Tibial nerve (tissue), 4 donors: ENCODE measurements around the gene CSNK2A2. TPM values are rescaled to one million over a fixed set of nuclear protein-coding genes. Genes with fewer than 3 reads are reported as not detected.

Experiments
- DNase-seq, 2 donors: peaks; one replicate each; pipeline ENCODE4 v3.0.0-alpha.2; 2019; ENCODE audit warnings: low spot score in 2 of 2
- H3K27ac ChIP-seq, 4 donors: fragments of 200-600 bp; sonication (generic) in 3 of 4; one replicate each; pipeline ENCODE4 v1.5.1; 2017 to 2019; ENCODE audit warnings: mild to moderate bottlenecking in 1 of 4
- H3K27me3 ChIP-seq, 2 donors: fragments of 200-600 bp; sonication (generic) in 1 of 2; one replicate each; pipeline versions ENCODE4 v1.5.1 to v1.6.0; 2017 to 2019
- H3K36me3 ChIP-seq, 3 donors: fragments of 200-600 bp; sonication (generic); one replicate each; pipeline ENCODE4 v1.5.1; 2018 to 2019
- H3K4me1 ChIP-seq, 4 donors: fragments of 200-600 bp; sonication (generic) in 3 of 4; one replicate each; pipeline ENCODE4 v1.5.1; 2017 to 2019
- H3K4me3 ChIP-seq, 4 donors: fragments of 200-600 bp; sonication (generic) in 3 of 4; one replicate each; pipeline ENCODE4 v1.5.1; 2017 to 2019; ENCODE audit warnings: mild to moderate bottlenecking in 1 of 4, moderate library complexity in 1 of 4
- H3K9me3 ChIP-seq, 4 donors: fragments of 200-600 bp; sonication (generic) in 3 of 4; one replicate each; pipeline ENCODE4 v1.5.1; 2017 to 2019
- CTCF ChIP-seq, 5 experiments: fragments of 200-600 bp in 3 of 5; fragments of 450-650 bp in 2 of 5; sonication (generic) in 3 of 5; IDR thresholded peaks; one replicate each; pipeline ENCODE4 v1.5.1; 2016 to 2019; ENCODE audit warnings: antibody characterized with exemption in 5 of 5, mild to moderate bottlenecking in 3 of 5, moderate library complexity in 2 of 5
- EP300 ChIP-seq, 2 donors: sonication (generic); formaldehyde crosslinking; IDR thresholded peaks; one replicate each; pipeline ENCODE4 v1.6.1; 2017; ENCODE audit warnings: antibody characterized with exemption in 2 of 2, mild to moderate bottlenecking in 1 of 2
- POLR2A ChIP-seq, 2 donors: fragments of 450-650 bp; IDR thresholded peaks; one replicate each; pipeline ENCODE4 v1.6.1; 2017; ENCODE audit warnings: antibody characterized with exemption in 2 of 2, mild to moderate bottlenecking in 2 of 2, moderate library complexity in 2 of 2
- WGBS, 2 donors: methylation state at CpG; one replicate each; pipeline ENCODE4 v1.1.5; 2018; 5-methylcytosine and 5-hydroxymethylcytosine counted together
- total RNA-seq, 4 donors: library from RNA; depleted of rRNA; stranded (reverse); fragments of >200 nt; gene quantifications; one replicate each; pipeline ENCODE4 v1.1.0, GENCODE V29; 2016

Gene CSNK2A2
- total RNA-seq, 4 donors from 2014 or later: 25.8 to 74.7 (median 34.1) TPM

- Histone ChIP-seq H3K4me3 (no peak overlapping the region), H3K4me1 (peaks cover 0 to 90% (median 49%) of the 10 kb centered on the region in 4 donors), H3K27ac (peak overlapping the region in 3 of 4 donors; percentile 6 to 94 (median 86)), H3K27me3 (no peaks in the 10 kb centered on the region), H3K36me3 (peaks cover 4 to 28% (median 16%) of the 10 kb centered on the region in 3 donors), H3K9me3 (no peaks in the 10 kb centered on the region)
- WGBS, 2 donors: 39 to 41% methylated on average over 5 of the region's 5 CpGs
- no peak for DNase-seq
- TF ChIP-seq EP300 (IDR thresholded peaks at IDR 0.05) (peak in 1 of 2 donors; percentile 20), POLR2A (IDR thresholded peaks at IDR 0.05) (no peak), CTCF (IDR thresholded peaks at IDR 0.05) (no peak)
Observed at GRCh38 chr16:58118801-58119508, 79.0 kb downstream of the CSNK2A2 start.

GRCh38 chr16:58116529-58116928, 81.4 kb downstream of the CSNK2A2 start:
- Histone ChIP-seq H3K27me3 (no peaks in the 10 kb centered on the region), H3K4me1 (peaks cover 0 to 67% (median 39%) of the 10 kb centered on the region in 4 donors), H3K4me3 (no peak overlapping the region), H3K36me3 (peaks cover 4 to 51% (median 19%) of the 10 kb centered on the region in 3 donors), H3K9me3 (no peaks in the 10 kb centered on the region), H3K27ac (peak overlapping the region in 3 of 4 donors; percentile 8 to 94 (median 86))
- WGBS, 2 donors: 81 to 88% methylated on average over 6 of the region's 6 CpGs
- TF ChIP-seq POLR2A (IDR thresholded peaks at IDR 0.05) (no peak), CTCF (IDR thresholded peaks at IDR 0.05) (no peak), EP300 (IDR thresholded peaks at IDR 0.05) (no peak)
- no peak for DNase-seq

GRCh38 chr16:58116081-58116480, 81.8 kb downstream of the CSNK2A2 start:
- peaks cover 0 to 65% (median 35%) of the 10 kb centered on the region in 4 donors for H3K4me1 ChIP-seq
- H3K36me3 ChIP-seq: peaks cover 4 to 55% (median 19%) of the 10 kb centered on the region in 3 donors
- H3K9me3 ChIP-seq: no peaks in the 10 kb centered on the region
- peak overlapping the region in 3 of 4 donors; percentile 8 to 94 (median 86) for H3K27ac ChIP-seq
- no peak overlapping the region for H3K4me3 ChIP-seq
- no peaks in the 10 kb centered on the region for H3K27me3 ChIP-seq
- TF ChIP-seq POLR2A (IDR thresholded peaks at IDR 0.05) (no peak), CTCF (IDR thresholded peaks at IDR 0.05) (no peak)
- no peak for DNase-seq
- WGBS, 2 donors: 34 to 45% methylated on average over 6 of the region's 6 CpGs

- H3K27ac ChIP-seq: peak overlapping the region in 2 of 4 donors; percentile 86 to 94
- peaks cover 4 to 56% (median 19%) of the 10 kb centered on the region in 3 donors for H3K36me3 ChIP-seq
- 83 to 86% methylated on average over 23 of the region's 23 CpGs for WGBS, 2 donors
Observed at GRCh38 chr16:58114827-58115825, 82.8 kb downstream of the CSNK2A2 start.

More at GRCh38 chr16:58114827-58115825, 82.8 kb downstream of the CSNK2A2 start:
- no peaks in the 10 kb centered on the region for H3K9me3 ChIP-seq
- no peak overlapping the region for H3K4me3 ChIP-seq
- peaks cover 0 to 65% (median 26%) of the 10 kb centered on the region in 4 donors for H3K4me1 ChIP-seq
- no peak for DNase-seq
- TF ChIP-seq EP300 (IDR thresholded peaks at IDR 0.05) (no peak), POLR2A (IDR thresholded peaks at IDR 0.05) (no peak), CTCF (IDR thresholded peaks at IDR 0.05) (no peak)
- H3K27me3 ChIP-seq: no peaks in the 10 kb centered on the region
